Islet precursor cell (in vitro differentiated cells): ENCODE measurements around the gene ORM2.

Experiments
- DNase-seq: peaks from one replicate; pipeline ENCODE4 v3.0.0-alpha.2; 2018

ORM2 gene

DNA sequence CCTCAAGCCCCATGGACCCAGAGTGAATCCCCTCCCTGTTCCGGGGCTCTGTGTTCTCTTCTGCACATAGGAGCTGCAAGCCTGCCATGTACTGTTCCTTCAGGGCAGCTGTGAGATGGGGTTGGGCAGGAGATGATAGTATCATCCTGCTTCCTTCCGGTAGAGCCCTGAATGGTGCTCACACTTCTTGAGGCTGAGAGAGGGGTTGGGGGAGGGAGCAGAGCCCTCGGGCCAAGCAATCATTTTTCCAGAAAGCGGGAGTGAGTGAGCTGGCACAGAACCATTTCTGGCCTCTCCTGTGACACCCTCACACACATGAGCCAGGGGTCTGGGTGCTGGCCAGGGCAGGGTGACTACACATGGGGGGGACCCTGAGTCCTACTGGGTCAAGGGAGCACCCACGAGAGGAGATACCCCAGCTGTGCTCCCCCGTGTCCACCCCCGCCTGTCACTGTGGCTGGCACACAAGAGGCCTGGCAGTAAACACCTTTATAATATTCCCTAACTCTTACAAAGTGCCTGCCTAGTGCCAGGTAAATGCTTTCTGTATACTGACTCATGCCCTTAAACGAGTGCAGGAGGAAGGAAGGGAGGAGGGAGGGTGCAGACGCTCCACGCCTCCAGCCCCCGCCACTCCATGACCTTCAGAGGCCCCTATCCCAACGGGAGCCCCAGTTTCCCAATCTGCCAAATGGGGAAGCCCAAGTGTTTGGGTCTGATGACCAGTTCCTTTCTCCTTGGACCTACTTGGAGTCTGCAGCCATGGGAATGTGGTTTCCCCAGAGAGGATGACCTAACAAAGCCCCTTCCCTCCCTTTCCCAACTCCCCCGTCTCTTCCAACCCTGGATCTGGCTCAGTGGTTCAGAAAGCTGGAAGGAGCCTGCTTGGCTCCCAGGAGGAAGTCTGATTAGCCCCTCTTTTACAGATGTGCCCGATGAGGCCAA, 42.6 kb downstream of the ORM2 start:
- peak; percentile 51 for DNase-seq

DNA sequence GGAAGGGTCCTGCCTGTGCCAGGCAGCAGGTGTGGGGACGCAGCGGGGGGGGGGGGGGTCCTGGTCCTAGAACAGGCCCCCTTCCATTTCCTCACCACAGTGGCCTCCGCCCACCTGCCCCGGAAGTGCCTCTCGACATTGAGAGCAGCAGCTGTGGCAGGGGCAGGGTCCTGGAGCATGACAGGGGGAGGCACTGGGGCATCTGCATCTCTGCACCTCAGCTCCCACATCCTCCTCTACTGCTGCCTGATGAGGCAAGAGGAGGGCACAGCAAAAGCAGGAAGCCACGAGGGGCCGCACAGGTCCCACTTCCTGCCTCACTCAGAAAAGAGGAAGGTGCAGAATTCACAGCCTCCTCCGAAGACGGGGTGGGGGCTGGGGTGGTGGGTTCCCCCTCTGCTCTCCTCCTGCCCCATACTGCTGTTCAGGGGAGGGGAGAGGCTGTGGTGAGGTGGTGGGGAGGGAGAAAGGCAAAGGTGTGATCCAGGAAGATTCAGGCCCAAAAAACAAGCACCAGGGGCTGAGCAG, 43.3 kb downstream of the ORM2 start:
- peak; percentile 48 for DNase-seq

DNA sequence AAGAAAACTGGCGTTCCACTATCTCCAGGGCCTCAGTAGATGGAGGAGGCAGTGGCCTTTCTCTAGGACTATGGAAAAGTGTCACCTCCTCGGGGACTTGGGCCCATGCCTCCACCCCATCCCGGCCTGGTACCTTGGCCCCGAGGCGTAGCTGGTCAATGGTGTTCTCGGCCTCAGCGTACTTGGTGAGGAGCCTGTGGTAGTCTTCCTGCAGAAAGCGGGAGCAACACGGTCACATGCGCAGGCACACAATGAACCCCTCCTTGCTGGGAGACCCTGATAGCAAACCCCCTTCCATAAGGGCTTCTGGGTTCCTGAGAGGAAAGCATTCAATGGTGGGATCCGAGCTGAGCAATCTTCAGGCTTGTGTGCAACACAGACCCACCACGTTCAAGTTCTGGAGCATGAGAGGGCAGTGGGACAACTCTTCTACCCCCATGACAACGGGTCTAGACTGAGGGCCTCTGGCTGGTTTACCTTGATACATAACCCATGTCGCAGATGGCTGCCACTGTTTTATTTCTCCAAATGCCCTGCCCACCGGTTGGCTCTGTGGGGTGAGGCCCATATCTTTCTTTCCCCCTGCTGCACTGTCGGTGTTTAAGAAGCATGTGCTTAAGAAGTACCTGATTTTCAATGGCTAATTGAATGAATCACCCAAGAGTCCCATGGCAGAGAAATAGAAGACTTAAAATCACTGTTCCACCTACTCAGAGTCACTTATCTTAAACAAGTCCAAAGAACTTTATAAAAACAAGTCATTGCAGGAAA, 44.5 kb downstream of the ORM2 start:
- DNase-seq: no peak

DNA sequence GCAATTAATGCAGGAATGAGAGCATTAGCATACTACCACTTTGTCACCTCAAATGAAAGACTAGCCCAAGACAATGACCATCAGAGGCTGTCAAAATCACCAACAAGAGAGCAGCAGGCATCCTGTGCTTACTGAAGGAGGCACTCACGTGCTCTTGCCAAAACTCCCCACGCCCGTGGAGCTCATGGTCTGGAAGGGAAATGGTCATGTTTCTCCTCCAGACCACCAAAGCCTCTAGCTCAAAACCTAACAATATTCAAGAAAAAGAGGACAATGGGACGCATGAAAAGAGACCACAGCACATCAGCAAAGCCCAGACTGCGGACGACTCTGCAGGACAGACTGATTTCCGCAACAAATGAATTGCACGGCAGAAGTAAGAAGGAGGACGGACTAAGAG, 45.3 kb downstream of the ORM2 start:
- DNase-seq: no peak

DNA sequence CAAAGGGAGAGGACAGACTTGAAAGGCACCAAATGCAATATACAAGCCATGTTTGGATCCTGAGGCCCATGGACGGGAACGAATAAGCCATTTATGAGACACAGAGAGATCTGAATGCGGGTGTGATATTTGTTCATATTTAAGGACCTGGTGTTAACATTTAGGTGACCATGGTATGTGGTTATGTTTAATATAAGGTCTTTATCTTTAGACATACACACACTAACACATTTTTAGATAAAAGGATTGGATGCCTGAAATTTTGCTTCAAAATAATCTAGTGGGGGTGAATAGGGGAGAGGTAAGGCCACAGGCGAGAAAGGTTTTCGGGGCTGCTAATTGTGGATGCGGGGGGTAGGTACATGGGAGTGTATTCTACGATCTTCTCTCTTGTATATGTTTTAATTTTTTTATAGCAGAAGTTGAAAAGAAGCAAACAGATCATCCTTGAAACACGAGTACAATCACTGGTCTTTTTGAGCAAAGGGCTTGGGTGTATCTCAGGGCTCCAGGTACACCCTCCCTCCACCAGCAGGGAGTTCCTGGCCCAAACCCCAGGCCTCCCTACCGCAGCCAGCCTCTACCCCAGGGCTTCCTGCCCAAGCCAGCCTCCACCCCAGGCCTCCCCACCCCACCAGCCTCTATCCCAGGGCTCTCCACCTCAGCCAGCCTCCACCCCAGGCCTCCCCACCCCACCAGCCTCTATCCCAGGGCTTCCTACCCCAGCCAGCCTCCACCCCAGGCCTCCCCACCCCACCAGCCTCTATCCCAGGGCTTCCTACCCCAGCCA, 45.9 kb downstream of the ORM2 start:
- DNase-seq: no peak

DNA sequence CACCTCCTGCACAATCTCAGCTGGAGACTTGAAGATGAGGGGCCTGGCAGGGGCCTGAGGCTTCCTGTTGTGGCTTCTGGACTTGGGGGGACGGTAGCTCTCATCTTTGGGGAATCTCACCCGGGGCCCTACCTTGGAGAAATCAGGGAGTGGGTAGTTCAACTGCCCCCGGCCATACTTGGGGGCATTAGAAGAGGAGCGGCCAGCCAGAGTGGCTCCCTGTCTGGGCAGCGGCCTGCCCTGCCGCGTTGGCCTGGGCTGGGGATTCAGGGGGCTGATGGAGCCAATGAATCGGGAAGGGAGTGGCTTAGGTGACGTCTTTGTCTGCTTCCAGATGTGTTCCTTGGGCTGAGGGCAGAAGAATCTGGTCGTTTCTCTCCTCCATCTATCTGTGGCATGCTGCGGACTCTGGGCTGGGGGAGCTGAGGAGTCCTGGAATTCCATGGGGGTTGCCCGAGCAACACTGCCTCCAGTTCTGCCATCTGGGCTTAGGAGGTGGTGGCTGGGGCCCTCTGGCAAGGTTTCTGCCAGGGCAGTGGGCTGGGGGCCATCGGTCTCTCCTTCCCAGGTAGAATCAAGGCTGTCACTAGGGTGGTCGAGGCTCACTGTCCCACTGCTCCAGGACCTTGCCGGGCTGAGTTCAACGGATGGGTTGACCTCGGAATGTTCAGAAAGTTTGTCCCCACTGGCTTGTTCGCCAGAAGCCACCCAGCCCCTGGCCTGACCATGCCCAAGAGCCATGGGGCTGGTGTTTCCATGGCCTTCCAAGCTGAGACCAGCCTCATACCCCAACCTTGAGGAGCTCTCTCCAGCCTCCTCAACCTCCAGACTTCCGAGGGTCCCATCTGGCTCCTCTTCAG, 47.1 kb downstream of the ORM2 start:
- DNase-seq: no peak

DNA sequence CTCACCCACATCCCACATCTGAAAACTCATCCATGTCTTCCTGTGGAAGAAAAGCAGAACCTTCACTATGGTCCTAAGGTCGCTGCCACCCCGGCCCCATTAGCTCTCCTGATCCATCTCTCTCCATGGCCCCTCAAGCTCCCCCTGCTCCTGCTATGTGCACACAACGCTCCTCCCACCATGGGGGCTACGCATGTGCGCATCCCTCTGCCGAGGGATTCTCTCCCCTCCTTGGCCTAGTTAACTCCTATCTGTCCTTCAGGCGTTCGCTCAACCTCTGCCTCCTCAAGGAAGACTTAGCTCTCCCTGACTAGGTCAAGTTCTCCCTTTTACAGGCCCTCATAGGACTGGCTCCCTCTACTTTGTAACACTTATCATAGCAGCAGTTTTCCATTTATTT, 48.3 kb downstream of the ORM2 start:
- DNase-seq: no peak

DNA sequence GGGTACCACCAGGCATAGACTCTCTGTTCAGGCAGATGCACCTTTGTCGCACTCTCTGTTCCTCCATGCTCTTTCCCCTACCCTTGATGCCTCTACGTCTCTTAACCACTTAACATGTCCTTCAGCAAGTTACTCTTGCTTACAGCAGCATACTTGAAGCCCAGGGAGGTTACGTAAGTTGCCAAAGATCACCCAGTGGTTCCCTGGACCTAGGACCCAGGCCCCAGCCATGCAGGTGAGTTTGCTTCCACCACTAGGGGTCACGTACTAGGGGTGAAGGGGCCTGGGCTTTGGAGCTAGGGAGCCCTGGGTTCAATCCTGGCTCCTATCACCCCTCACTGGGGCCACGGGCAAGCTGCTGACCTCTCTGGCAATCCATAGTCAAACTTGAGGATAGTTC, 49.2 kb downstream of the ORM2 start:
- no peak for DNase-seq
